HG03108 (cell line): ENCODE results near the gene PDCD4.

Experiments used
- ATAC-seq: cut with Tn5 transposase; IDR thresholded peaks from one replicate; pipeline ENCODE4 v1.9.1; 2021; ENCODE audit warnings: moderate library complexity; ENCODE audit not compliant: unreplicated experiment

The PDCD4 gene

GRCh38 chr10:110871298-110872084, at the start of gene PDCD4:
TSS of gene PDCD4 (plus strand) at chr10:110871928. CDS start at chr10:110876028, 4,100 bp downstream.
- peak; percentile 67 for ATAC-seq

- ATAC-seq: no peak
These were observed 49.6 kb upstream of the PDCD4 start for GRCh38 chr10:110822035-110822711.

GRCh38 chr10:110822712-110823311, 48.9 kb upstream of the PDCD4 start:
- ATAC-seq: no peak

GRCh38 chr10:110824152-110824441, 47.6 kb upstream of the PDCD4 start:
- ATAC-seq: no peak

DNA sequence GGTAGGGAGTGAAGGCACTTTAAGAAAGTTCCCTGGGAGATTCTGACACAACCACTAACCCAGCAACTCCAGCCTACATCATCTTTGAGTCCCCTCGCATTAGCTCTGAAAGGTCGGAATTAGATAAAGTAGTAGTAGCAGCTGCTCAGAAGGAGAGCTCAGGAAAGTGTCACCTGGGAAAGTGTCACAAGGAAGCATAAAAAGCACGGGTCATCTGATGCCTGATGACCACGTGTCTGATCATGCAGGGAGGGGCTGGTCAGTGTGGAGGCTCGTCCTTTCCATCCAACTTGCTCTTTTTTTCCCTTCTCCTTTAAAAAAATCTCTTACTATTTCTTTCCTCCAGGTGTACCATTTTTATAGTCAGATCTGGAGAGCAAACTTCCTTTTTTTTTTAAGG, 47.1 kb upstream of the PDCD4 start:
- ATAC-seq: no peak

- ATAC-seq: no peak
These were observed 46.2 kb upstream of the PDCD4 start for GRCh38 chr10:110825508-110825907.

- no peak for ATAC-seq
These were observed 44.3 kb upstream of the PDCD4 start for GRCh38 chr10:110827410-110827809.

DNA sequence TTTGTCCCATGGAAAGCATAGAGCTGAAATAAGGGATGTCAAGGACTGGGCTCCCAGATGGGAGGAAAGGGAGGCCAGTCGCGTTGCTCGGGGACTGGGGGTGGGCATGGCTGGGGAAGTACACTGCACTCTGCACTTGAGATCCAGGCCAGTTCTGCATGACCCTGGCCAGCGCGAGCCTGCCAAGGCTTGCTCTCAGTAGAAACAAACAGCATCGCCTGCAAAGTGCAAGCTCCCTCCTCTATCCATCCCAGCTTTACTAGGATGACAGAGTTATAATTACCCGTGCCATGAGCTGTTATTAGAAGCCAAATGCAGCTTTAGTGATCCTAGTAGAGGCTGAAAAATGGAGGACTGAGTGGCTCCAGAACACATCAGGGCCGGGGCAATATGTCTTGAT, 43.9 kb upstream of the PDCD4 start:
- no peak for ATAC-seq

GRCh38 chr10:110828525-110828924, 43.2 kb upstream of the PDCD4 start:
- ATAC-seq: no peak

DNA sequence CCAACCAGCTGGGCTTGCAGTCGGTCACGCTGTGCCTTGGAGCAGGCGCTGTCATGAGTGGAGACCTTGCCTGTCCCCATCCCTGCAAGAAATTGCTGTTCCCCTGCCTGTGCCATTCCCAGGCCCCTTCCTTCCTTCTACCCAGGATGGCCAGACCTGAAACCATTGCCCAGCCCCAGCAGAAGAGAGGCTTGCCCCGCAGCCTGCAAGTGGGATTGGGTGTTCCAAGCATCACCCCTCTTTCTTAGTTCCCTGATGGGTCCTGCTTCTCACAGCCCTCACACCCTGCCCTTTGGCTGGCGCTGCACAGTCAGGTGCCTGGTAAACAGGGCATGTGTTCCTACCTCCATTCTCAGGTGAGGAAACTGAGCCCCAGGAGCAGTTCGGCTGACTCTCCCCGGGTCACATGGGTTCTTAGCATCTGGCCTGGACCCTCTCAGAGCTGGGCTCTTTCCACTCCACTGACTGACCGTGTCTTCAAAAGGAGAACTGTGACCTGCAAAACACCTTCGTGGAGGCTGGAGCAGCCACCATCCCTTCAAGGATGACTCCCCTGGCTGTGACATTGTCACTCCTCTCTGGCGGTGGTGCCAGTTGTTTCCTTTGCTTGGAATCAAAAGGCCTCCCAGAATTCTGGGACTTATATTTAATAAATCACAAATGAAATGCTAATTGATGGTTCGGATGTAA, 41.9 kb upstream of the PDCD4 start:
- ATAC-seq: no peak

DNA sequence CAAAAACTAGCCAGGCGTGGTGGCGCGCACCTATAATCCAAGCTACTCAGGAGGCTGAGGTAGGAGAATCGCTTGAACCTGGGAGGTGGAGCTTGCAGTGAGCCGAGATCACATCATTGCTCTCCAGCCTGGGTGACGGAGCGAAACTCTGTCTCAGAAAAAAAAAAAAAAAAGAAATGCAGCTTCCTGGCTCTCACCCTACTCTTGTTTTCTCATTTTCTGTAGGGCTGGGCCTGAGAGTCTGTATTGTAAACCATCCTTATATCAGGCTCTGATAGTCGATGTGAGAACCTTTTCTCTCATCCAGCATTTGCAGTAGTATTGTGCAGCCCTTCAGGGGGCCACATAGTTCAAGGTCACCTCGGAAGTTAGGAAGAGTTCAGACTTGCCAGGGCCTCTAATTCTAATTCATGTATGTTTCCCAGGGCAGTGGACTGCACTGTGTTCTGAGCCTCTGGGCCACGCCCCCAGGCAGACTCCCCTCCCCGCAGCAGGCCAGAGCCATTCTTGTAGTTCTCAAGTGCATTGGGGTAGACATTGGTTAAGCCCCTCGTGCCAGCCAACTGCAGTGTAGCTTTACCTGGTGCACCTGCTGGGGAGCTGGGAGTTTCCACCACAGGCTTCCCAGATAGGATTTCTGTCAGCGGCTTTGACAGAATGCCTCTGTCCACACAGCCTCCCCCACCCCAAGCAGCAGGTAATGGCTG, 38.3 kb upstream of the PDCD4 start:
- no peak for ATAC-seq

- no peak for ATAC-seq
These were observed 37.6 kb upstream of the PDCD4 start for GRCh38 chr10:110833941-110834628.

DNA sequence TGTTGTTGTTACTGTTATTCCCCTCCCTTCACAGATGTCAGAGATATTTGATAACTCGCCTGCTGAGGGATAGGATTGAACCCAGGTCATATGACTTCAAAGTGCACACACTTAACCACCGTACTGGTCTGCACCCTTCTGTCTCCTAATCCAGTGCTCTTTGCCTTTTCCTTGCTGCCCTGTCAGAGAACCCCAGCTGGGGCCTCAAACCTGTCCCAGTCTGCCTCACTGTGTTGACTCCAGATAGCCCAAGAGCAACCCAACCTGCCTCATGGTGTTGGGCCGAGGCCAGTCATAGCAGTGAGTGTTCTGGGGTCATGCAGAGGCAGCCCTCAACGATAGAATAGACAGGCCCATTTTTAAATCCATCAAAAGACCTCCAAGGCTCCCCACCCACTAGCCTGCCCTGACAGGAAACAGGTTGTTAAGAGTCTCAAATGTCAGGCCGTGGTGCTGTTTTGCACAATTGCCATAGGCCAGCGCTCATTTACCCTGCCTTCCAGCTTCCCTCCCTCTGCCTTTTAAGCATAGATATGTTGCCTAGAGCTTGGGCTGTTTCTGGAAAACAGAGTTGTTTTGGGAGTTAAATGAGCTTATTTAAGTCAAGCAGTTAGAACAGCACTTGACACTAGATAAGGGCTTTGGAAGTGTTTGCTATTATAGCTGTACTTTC, 37.0 kb upstream of the PDCD4 start:
- no peak for ATAC-seq

- ATAC-seq: no peak
These were observed 35.9 kb upstream of the PDCD4 start for GRCh38 chr10:110835841-110836240.

- ATAC-seq: no peak
These were observed 35.0 kb upstream of the PDCD4 start for GRCh38 chr10:110836706-110837105.

- no peak for ATAC-seq
These were observed 34.1 kb upstream of the PDCD4 start for GRCh38 chr10:110837418-110838171.

DNA sequence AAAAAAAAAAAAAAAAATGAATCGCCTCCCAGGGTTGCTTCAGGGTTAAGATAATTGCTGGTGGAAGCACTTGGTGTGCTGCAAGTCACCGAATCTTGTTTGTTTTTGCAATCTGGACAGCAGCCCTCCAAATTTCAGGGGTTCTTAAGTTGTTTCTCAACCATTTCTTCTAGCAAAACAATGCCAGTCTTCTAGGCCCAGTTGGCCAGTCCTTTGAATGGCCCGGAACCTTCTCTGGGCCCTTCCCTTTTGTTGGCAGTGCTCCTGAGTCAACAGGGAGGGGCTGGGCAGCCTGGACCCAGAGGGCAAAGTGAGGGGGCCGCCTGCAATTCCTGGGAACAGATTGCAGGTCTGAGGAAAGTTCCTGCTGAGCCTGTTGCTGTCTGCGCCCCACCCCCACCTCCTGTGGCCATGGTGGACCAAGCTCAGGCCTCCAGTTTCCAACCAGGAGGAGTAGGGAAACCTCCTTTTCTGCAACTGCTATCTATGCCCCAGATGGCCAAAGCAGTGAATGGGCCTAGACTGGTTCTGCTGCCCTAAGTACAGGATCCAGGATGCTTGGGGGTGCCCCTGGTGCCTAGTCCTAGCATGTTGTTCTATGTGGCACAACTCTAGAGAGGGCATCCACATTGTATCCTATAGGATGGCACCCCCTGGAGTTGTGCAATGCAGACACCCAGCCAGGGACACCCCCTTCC, 31.4 kb upstream of the PDCD4 start:
- no peak for ATAC-seq

- no peak for ATAC-seq
These were observed 30.8 kb upstream of the PDCD4 start for GRCh38 chr10:110840923-110841428.
